ENCODE results near the gene ZNFX1.
"Not testable (repeated sequence)": the region's sequence is repeated elsewhere in the genome, so short reads cannot be mapped to it uniquely, and the experiment has no call there.

ZNFX1 gene

GRCh38 chr20:49225896-49226295 lies 52.0 kb downstream of the ZNFX1 start:
- no peak overlapping the region for H3K4me2 ChIP-seq (ENCODE audit: low read length)
- no peaks in the 10 kb centered on the region for H3K27me3 ChIP-seq (ENCODE audit: control insufficient read depth, insufficient read depth, low read length)
- no peaks in the 10 kb centered on the region for H3K79me2 ChIP-seq
- TF ChIP-seq, protein P1, sequence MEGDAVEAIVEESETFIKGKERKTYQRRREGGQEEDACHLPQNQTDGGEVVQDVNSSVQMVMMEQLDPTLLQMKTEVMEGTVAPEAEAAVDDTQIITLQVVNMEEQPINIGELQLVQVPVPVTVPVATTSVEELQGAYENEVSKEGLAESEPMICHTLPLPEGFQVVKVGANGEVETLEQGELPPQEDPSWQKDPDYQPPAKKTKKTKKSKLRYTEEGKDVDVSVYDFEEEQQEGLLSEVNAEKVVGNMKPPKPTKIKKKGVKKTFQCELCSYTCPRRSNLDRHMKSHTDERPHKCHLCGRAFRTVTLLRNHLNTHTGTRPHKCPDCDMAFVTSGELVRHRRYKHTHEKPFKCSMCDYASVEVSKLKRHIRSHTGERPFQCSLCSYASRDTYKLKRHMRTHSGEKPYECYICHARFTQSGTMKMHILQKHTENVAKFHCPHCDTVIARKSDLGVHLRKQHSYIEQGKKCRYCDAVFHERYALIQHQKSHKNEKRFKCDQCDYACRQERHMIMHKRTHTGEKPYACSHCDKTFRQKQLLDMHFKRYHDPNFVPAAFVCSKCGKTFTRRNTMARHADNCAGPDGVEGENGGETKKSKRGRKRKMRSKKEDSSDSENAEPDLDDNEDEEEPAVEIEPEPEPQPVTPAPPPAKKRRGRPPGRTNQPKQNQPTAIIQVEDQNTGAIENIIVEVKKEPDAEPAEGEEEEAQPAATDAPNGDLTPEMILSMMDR (IDR thresholded peaks at IDR 0.05) = no peak
- no peaks in the 10 kb centered on the region for H3K4me1 ChIP-seq
- no peak overlapping the region for H3K4me3 ChIP-seq (ENCODE audit: low read depth, low read length)
- H3K9me3 ChIP-seq (ENCODE audit: control insufficient read depth, low read length) = no peaks in the 10 kb centered on the region
- no peak overlapping the region for H3K9ac ChIP-seq
- no peaks in the 10 kb centered on the region for H3K36me3 ChIP-seq (ENCODE audit: control insufficient read depth, insufficient read depth, low read length)
- H3K27ac ChIP-seq = no peak overlapping the region
- no peak overlapping the region for H2AFZ ChIP-seq

GRCh38 chr20:49219924-49220831 lies 57.7 kb downstream of the ZNFX1 start:
- H3K9ac ChIP-seq = peak overlapping the region; percentile 31
- TF ChIP-seq, protein P1 (IDR thresholded peaks at IDR 0.05) = no peak
- H3K27me3 ChIP-seq (ENCODE audit: control insufficient read depth, insufficient read depth, low read length) = no peaks in the 10 kb centered on the region
- H3K4me2 ChIP-seq (ENCODE audit: low read length) = peak overlapping the region; percentile 63
- H3K9me3 ChIP-seq (ENCODE audit: control insufficient read depth, low read length) = no peaks in the 10 kb centered on the region
- peaks cover 12% of the 10 kb centered on the region for H3K4me1 ChIP-seq
- peak overlapping the region; percentile 66 for H3K27ac ChIP-seq
- H2AFZ ChIP-seq = peak overlapping the region; percentile 88
- H3K4me3 ChIP-seq (ENCODE audit: low read depth, low read length) = peak overlapping the region; percentile 90
- no peaks in the 10 kb centered on the region for H3K36me3 ChIP-seq (ENCODE audit: control insufficient read depth, insufficient read depth, low read length)
- H3K79me2 ChIP-seq = peaks cover 13% of the 10 kb centered on the region

- TF ChIP-seq, protein P1 (IDR thresholded peaks at IDR 0.05) = no peak
- Histone ChIP-seq H3K9ac (peak within 1 kb of the TSS; percentile 31), H3K9me3 (ENCODE audit: control insufficient read depth, low read length) (no peaks in the 10 kb centered on the region), H3K4me3 (ENCODE audit: low read depth, low read length) (peak within 1 kb of the TSS; percentile 90), H3K27me3 (ENCODE audit: control insufficient read depth, insufficient read depth, low read length) (no peaks in the 10 kb centered on the region), H2AFZ (peak within 1 kb of the TSS; percentile 88), H3K36me3 (ENCODE audit: control insufficient read depth, insufficient read depth, low read length) (no peaks in the 10 kb centered on the region), H3K27ac (peak within 1 kb of the TSS; percentile 66), H3K4me1 (peaks cover 12% of the 10 kb centered on the region), H3K79me2 (peaks cover 13% of the 10 kb centered on the region), H3K4me2 (ENCODE audit: low read length) (peak within 1 kb of the TSS; percentile 63)
These were observed 58.5 kb downstream of the ZNFX1 start, which contains the start of gene DDX27 for GRCh38 chr20:49219091-49219923. Gene DDX27 (plus strand): TSS chr20:49219416. CDS start chr20:49219449, 33 bp downstream.

DNA sequence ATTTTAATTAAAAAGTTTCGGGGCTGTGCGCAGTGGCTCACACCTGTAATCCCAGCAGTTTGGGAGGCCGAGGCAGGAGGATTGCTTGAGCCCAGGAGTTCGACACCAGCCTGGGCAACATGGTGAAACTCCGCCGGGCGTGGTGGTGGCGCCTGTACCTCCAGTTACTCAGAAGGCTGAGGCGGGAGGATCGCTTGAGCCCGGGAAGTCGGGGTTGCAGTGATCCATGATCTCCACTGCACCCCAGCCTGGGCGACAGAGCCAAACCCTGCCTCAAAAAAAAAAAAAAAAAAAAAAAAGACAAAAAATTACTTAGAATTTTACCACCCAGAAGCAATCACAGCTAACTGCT lies 59.1 kb downstream of the ZNFX1 start:
- Histone ChIP-seq H3K4me3 (ENCODE audit: low read depth, low read length) (peak overlapping the region; percentile 90), H2AFZ (peak overlapping the region; percentile 88), H3K4me2 (ENCODE audit: low read length) (peak overlapping the region; percentile 63), H3K4me1 (peaks cover 12% of the 10 kb centered on the region), H3K79me2 (peaks cover 13% of the 10 kb centered on the region), H3K27ac (peak overlapping the region; percentile 66)
- not testable (repeated sequence) for H3K27me3 ChIP-seq (ENCODE audit: control insufficient read depth, insufficient read depth, low read length); H3K9ac ChIP-seq; H3K36me3 ChIP-seq (ENCODE audit: control insufficient read depth, insufficient read depth, low read length); H3K9me3 ChIP-seq (ENCODE audit: control insufficient read depth, low read length)

- TF ChIP-seq, protein P1 (IDR thresholded peaks at IDR 0.05) = peak; percentile 90
- H3K4me3 ChIP-seq (ENCODE audit: low read depth, low read length) = no peak overlapping the region
- peaks cover 12% of the 10 kb centered on the region for H3K4me1 ChIP-seq
- peak overlapping the region; percentile 66 for H2AFZ ChIP-seq
- no peak overlapping the region for H3K9ac ChIP-seq
- peak overlapping the region; percentile 20 for H3K4me2 ChIP-seq (ENCODE audit: low read length)
- H3K27me3 ChIP-seq (ENCODE audit: control insufficient read depth, insufficient read depth, low read length) = no peaks in the 10 kb centered on the region
- H3K79me2 ChIP-seq = peaks cover 13% of the 10 kb centered on the region
- no peaks in the 10 kb centered on the region for H3K9me3 ChIP-seq (ENCODE audit: control insufficient read depth, low read length)
- no peaks in the 10 kb centered on the region for H3K36me3 ChIP-seq (ENCODE audit: control insufficient read depth, insufficient read depth, low read length)
- H3K27ac ChIP-seq = no peak overlapping the region
These were observed 60.8 kb downstream of the ZNFX1 start for GRCh38 chr20:49216991-49217578.

Data from parathyroid adenoma (tissue), 2 donors.